Neural crest cell (in vitro differentiated cells): Measurements from ENCODE around the gene APMAP. TPM values are rescaled to one million over a fixed set of nuclear protein-coding genes. Genes with fewer than 3 reads are reported as not detected.

Experiments
- DNase-seq: peaks from one replicate; pipeline ENCODE4 v3.0.0; 2021; ENCODE audit warnings: low read depth, mixed read lengths, low spot score
- H3K27ac Mint-ChIP-seq: one replicate; pipeline ENCODE4 v1.8.0; 2021; ENCODE audit warnings: mild to moderate bottlenecking, mixed read lengths; ENCODE audit not compliant: unreplicated experiment
- H3K27me3 Mint-ChIP-seq: 2 replicates; pipeline ENCODE4 v1.8.0; 2021; ENCODE audit warnings: low read depth, mild to moderate bottlenecking, mixed read lengths
- H3K36me3 Mint-ChIP-seq: 2 replicates; pipeline ENCODE4 v1.8.0; 2021; ENCODE audit warnings: low read depth, mild to moderate bottlenecking, mixed read lengths
- H3K4me1 Mint-ChIP-seq: 2 replicates; pipeline ENCODE4 v1.8.0; 2021; ENCODE audit warnings: mixed read lengths
- H3K4me3 Mint-ChIP-seq: one replicate; pipeline ENCODE4 v1.8.0; 2021; ENCODE audit warnings: mild to moderate bottlenecking, mixed read lengths
- H3K9me3 Mint-ChIP-seq: 2 replicates; pipeline ENCODE4 v1.8.0; 2021; ENCODE audit warnings: mixed read lengths
- CTCF ChIP-seq: fragments of 200-600 bp; sonication (generic); conservative IDR thresholded peaks from 2 replicates; pipeline ENCODE4 v1.5.0; 2021; ENCODE audit warnings: antibody characterized with exemption, mild to moderate bottlenecking
- total RNA-seq: library from RNA; stranded (reverse); gene quantifications from 2 replicates; pipeline ENCODE4 v1.2.1, GENCODE V29; 2021

Gene APMAP
- total RNA-seq, 1 donor from 2014 or later = 88.6 TPM

GRCh38 chr20:25033924-25034300, 41.4 kb upstream of the APMAP start:
- no peak overlapping the region for H3K27ac Mint-ChIP-seq
- H3K27me3 Mint-ChIP-seq = no peaks in the 10 kb centered on the region
- H3K36me3 Mint-ChIP-seq = no peaks in the 10 kb centered on the region
- H3K4me3 Mint-ChIP-seq = no peak overlapping the region
- no peak for TF ChIP-seq CTCF
- H3K9me3 Mint-ChIP-seq = no peaks in the 10 kb centered on the region
- no peak for DNase-seq
- H3K4me1 Mint-ChIP-seq = peaks cover 82% of the 10 kb centered on the region

DNA sequence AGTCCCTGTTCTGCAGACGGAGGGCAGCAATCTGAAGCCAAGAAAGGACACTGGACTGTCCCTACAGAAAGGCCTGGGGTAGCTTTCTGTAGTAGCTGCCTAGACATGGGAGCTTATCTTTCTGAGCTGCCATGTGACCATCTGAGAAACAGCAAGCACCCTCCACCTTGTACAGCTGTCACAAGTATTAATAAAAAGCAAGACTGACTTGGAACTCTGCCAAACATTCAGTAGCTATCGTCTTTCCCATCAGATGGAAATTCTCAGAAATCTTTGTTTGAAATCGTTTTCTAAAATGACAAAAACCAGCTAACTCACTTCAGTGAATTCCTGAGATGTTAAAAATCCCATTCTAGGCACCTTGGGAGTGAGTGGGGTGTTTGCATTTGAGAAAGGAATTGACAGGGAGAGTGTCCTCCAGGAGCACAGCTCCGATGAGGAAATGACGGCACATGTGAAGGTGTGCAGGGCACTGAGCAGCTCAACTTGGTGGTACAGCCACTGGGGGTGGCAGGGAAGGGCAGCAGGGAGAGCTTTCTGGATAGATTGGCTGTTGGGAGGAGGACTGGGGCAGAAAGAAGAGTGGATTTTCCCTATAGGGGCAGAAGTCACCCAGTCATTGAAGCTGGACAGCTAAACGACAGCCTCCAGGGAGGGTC, 40.8 kb upstream of the APMAP start:
- no peaks in the 10 kb centered on the region for H3K27me3 Mint-ChIP-seq
- no peak for DNase-seq
- H3K36me3 Mint-ChIP-seq = no peaks in the 10 kb centered on the region
- no peak for TF ChIP-seq CTCF
- peak overlapping the region; percentile 77 for H3K4me3 Mint-ChIP-seq
- H3K4me1 Mint-ChIP-seq = peaks cover 82% of the 10 kb centered on the region
- no peaks in the 10 kb centered on the region for H3K9me3 Mint-ChIP-seq
- H3K27ac Mint-ChIP-seq = peak overlapping the region; percentile 97

DNA sequence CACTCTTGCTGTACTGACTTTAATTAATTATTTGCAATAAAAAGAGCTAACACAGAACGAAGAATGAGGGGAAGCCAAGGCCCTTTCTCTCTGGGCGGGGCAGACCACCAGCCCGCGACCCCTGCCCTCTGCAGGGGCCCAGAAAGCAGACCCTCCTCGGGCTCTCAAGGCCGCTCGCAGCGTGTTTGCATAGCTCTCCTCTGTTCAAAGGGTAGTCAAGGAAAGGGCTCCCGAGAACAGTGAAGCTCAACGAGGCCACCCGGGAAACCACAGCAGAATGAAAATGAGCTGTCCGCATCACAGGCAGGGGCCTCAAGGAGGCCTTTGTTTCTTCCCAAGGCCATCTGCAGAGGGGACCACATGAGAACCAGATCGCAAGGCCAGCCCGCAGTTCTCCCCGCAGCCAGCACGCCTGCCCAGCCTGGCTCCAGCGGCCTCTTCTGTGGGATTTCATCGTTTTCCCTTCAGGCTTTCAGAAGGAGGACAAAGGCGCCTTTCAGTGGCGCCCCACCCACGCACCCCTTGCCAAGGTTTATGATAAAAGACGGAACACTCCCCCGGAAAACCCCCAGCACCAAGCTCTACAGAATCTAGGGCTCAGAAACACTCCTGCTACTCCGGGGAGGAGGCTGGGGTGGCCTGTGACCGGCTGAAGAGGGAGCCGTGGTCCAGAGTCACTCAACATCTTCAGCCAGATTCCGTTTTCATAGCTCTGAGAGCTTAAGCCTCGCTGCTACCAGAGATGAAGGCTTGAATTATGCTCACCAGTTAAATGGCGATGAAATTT, 40.1 kb upstream of the APMAP start:
- peak overlapping the region; percentile 97 for H3K27ac Mint-ChIP-seq
- peak; percentile 68 for DNase-seq
- H3K27me3 Mint-ChIP-seq = no peaks in the 10 kb centered on the region
- H3K4me1 Mint-ChIP-seq = peaks cover 76% of the 10 kb centered on the region
- no peaks in the 10 kb centered on the region for H3K9me3 Mint-ChIP-seq
- no peaks in the 10 kb centered on the region for H3K36me3 Mint-ChIP-seq
- no peak for TF ChIP-seq CTCF
- H3K4me3 Mint-ChIP-seq = peak overlapping the region; percentile 77

DNA sequence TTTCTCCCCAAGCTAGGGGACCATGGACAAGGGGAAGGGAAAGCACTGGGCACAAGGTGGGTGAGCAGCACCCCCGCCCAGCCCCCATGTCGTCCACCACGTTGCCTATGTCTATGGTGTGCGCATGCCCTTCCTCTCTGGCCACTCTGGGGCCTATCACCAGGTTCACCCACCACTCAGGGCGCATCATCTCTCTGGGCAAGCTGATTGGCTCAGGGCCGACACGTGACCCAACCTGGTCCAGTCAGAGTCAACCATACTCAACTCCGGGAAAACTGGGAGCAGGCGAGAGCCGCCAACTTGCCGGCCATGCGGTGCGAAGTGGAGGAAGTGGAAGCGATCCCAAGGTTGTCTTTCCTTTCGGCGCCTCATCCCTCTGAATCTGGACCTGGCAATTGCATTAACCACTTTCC, 39.5 kb upstream of the APMAP start:
- no peak for TF ChIP-seq CTCF
- H3K36me3 Mint-ChIP-seq = no peaks in the 10 kb centered on the region
- H3K4me3 Mint-ChIP-seq = peak overlapping the region; percentile 77
- peak overlapping the region; percentile 97 for H3K27ac Mint-ChIP-seq
- H3K9me3 Mint-ChIP-seq = no peaks in the 10 kb centered on the region
- DNase-seq = peak; percentile 41
- H3K27me3 Mint-ChIP-seq = peaks cover 3% of the 10 kb centered on the region
- H3K4me1 Mint-ChIP-seq = peaks cover 73% of the 10 kb centered on the region

DNA sequence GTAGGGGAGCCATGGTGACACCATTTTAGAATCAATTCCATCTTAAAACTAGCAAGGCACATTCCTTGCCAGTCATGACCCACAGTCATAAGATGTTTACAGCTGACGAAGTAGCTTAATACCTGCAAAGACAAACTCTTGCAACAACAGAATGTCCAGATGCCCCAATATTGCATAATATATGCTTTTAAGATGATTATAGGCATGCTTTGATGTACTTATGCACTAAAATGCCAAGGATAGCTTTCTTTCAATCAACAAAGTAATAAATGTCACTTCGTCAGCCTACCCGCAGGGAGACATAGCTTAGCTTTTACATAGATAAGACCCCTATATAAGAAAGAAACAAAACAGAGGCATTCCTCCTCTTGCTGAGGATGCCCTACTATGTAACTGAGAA, 38.7 kb upstream of the APMAP start:
- H3K27ac Mint-ChIP-seq = peak overlapping the region; percentile 97
- H3K36me3 Mint-ChIP-seq = no peaks in the 10 kb centered on the region
- TF ChIP-seq CTCF = no peak
- peaks cover 3% of the 10 kb centered on the region for H3K27me3 Mint-ChIP-seq
- peaks cover 64% of the 10 kb centered on the region for H3K4me1 Mint-ChIP-seq
- H3K4me3 Mint-ChIP-seq = no peak overlapping the region
- no peak for DNase-seq
- no peaks in the 10 kb centered on the region for H3K9me3 Mint-ChIP-seq
